Uterus (tissue), 4 donors: ENCODE measurements around the gene HOXA10. TPM values are rescaled to one million over a fixed set of nuclear protein-coding genes. Genes with fewer than 3 reads are reported as not detected.
A peak's percentile ranks its signal among the peaks of the same experiment; 100 is the strongest.

Experiments used
- DNase-seq, 2 donors: peaks; one replicate each; pipeline ENCODE4 v3.0.0-alpha.2; 2019 to 2020
- H3K27ac ChIP-seq, 2 donors: fragments of 200-600 bp; sonication (generic); 1 replicate in 1 of 2; 2 replicates in 1 of 2; pipeline ENCODE4 v1.5.1; 2016 to 2018
- H3K27me3 ChIP-seq, 2 donors: fragments of 200-600 bp; sonication (generic); one replicate each; pipeline ENCODE4 v1.5.1; 2018 to 2019; ENCODE audit warnings: control low read depth in 1 of 2
- H3K36me3 ChIP-seq, 2 donors: fragments of 200-600 bp; sonication (generic); one replicate each; pipeline ENCODE4 v1.5.1; 2019; ENCODE audit warnings: control low read depth in 1 of 2
- H3K4me1 ChIP-seq, 2 donors: fragments of 200-600 bp; sonication (generic); one replicate each; pipeline ENCODE4 v1.5.1; 2018 to 2019; ENCODE audit warnings: control low read depth in 1 of 2
- H3K4me3 ChIP-seq, 2 donors: fragments of 200-600 bp; sonication (generic); 1 replicate in 1 of 2; 2 replicates in 1 of 2; pipeline ENCODE4 v1.5.1; 2018 to 2019; ENCODE audit warnings: mild to moderate bottlenecking in 1 of 2
- H3K9me3 ChIP-seq, 2 donors: fragments of 200-600 bp; sonication (generic); one replicate each; pipeline ENCODE4 v1.5.1; 2019; ENCODE audit warnings: control low read depth in 1 of 2
- CTCF ChIP-seq, 4 experiments: fragments of 200-600 bp in 2 of 4; fragments of 450-650 bp in 2 of 4; sonication (generic) in 2 of 4; IDR thresholded peaks; one replicate each; pipeline ENCODE4 v1.5.1; 2016 to 2019; ENCODE audit warnings: antibody characterized with exemption in 4 of 4, mild to moderate bottlenecking in 2 of 4, moderate library complexity in 1 of 4
- POLR2A ChIP-seq, 2 donors: fragments of 450-650 bp; IDR thresholded peaks; one replicate each; pipeline ENCODE4 v1.6.1; 2016; ENCODE audit warnings: antibody characterized with exemption in 2 of 2, mild to moderate bottlenecking in 1 of 2, moderate library complexity in 1 of 2
- intact Hi-C: fragments of 100-400 bp; cut with DNase I; formaldehyde crosslinking; loops from one replicate; pipeline ENCODE4 v1.15.1; 2023; ENCODE audit warnings: low total_unique reads
- total RNA-seq, 4 donors: library from RNA; depleted of rRNA in 3 of 4; stranded (reverse); fragments of >200 nt in 3 of 4; gene quantifications; one replicate each; pipeline versions ENCODE4 v1.1.0 to v1.2.4, GENCODE V29; 2014 to 2023
- donor health status: DM: yes; HTN: yes; CAD: no.

Gene HOXA10
- total RNA-seq, 4 donors from 2014 or later = 50.0 to 114 (median 69.0) TPM

GRCh38 chr7:27124096-27124901 is 49.8 kb downstream of the HOXA10 start:
- H3K36me3 ChIP-seq = no peaks in the 10 kb centered on the region
- no peaks in the 10 kb centered on the region for H3K9me3 ChIP-seq
- H3K4me3 ChIP-seq = no peak overlapping the region
- no peaks in the 10 kb centered on the region for H3K4me1 ChIP-seq
- no peaks in the 10 kb centered on the region for H3K27me3 ChIP-seq
- no peak for TF ChIP-seq CTCF (IDR thresholded peaks at IDR 0.05)
- no peak for TF ChIP-seq POLR2A (IDR thresholded peaks at IDR 0.05)
- peak; percentile 64 to 80 for DNase-seq
- H3K27ac ChIP-seq = peak overlapping the region in 1 of 2 donors; percentile 39
- intact Hi-C loops = no loop called here

- no peak for DNase-seq
Observed at GRCh38 chr7:27123477-27124053, 50.6 kb downstream of the HOXA10 start.

GRCh38 chr7:27123007-27123476 is 51.1 kb downstream of the HOXA10 start:
- Histone ChIP-seq H3K36me3 (no peaks in the 10 kb centered on the region), H3K27ac (peak overlapping the region in 1 of 2 donors; percentile 39), H3K27me3 (no peaks in the 10 kb centered on the region), H3K4me1 (no peaks in the 10 kb centered on the region), H3K9me3 (no peaks in the 10 kb centered on the region), H3K4me3 (no peak overlapping the region)
- intact Hi-C loops = no loop called here
- no peak for TF ChIP-seq POLR2A (IDR thresholded peaks at IDR 0.05)
- TF ChIP-seq CTCF (IDR thresholded peaks at IDR 0.05) = no peak
- no peak for DNase-seq

More at GRCh38 chr7:27123477-27124053, 50.6 kb downstream of the HOXA10 start:
- no peak overlapping the region for H3K4me3 ChIP-seq
- TF ChIP-seq POLR2A (IDR thresholded peaks at IDR 0.05) = no peak
- no peak for TF ChIP-seq CTCF (IDR thresholded peaks at IDR 0.05)
- peak overlapping the region in 1 of 2 donors; percentile 39 for H3K27ac ChIP-seq
- no peaks in the 10 kb centered on the region for H3K4me1 ChIP-seq
- H3K9me3 ChIP-seq = no peaks in the 10 kb centered on the region
- no peaks in the 10 kb centered on the region for H3K36me3 ChIP-seq
- intact Hi-C loops = no loop called here
- H3K27me3 ChIP-seq = no peaks in the 10 kb centered on the region

GRCh38 chr7:27122077-27122910 is 51.8 kb downstream of the HOXA10 start:
- peak overlapping the region in 1 of 2 donors; percentile 14 for H3K27ac ChIP-seq
- H3K9me3 ChIP-seq = no peaks in the 10 kb centered on the region
- intact Hi-C loops = no loop called here
- TF ChIP-seq POLR2A (IDR thresholded peaks at IDR 0.05) (no peak), CTCF (IDR thresholded peaks at IDR 0.05) (no peak)
- H3K36me3 ChIP-seq = no peaks in the 10 kb centered on the region
- no peak overlapping the region for H3K4me3 ChIP-seq
- H3K27me3 ChIP-seq = no peaks in the 10 kb centered on the region
- DNase-seq = no peak
- no peaks in the 10 kb centered on the region for H3K4me1 ChIP-seq
